H9 (cell line): ENCODE results near the gene FCHSD2. TPM values are rescaled to one million over a fixed set of nuclear protein-coding genes. Genes with fewer than 3 reads are reported as not detected.

Experiments used
- DNase-seq: peaks from one replicate; pipeline ENCODE4 v3.0.0-alpha.2; 2017
- H2AFZ ChIP-seq: one replicate; pipeline ENCODE4 v1.6.1; 2013; ENCODE audit warnings: mild to moderate bottlenecking, low read length, control low read depth, moderate library complexity
- H2AK5ac ChIP-seq: 2 replicates; pipeline ENCODE4 v1.6.1; 2013; ENCODE audit warnings: low read length, control low read depth, mixed read lengths; ENCODE audit not compliant: insufficient read length
- H2BK120ac ChIP-seq: one replicate; pipeline ENCODE4 v1.6.1; 2013; ENCODE audit warnings: low read depth, mild to moderate bottlenecking, low read length, control low read depth, inconsistent platforms; ENCODE audit not compliant: poor library complexity, severe bottlenecking
- H2BK12ac ChIP-seq: 2 replicates; pipeline ENCODE4 v1.6.1; 2013; ENCODE audit warnings: low read length, control low read depth, mixed read lengths, low read depth; ENCODE audit not compliant: insufficient read length
- H2BK15ac ChIP-seq: 2 replicates; pipeline ENCODE4 v1.6.1; 2013; ENCODE audit warnings: low read depth, low read length, control low read depth
- H2BK20ac ChIP-seq: one replicate; pipeline ENCODE4 v1.6.1; 2013; ENCODE audit warnings: low read depth, mild to moderate bottlenecking, low read length, control low read depth, inconsistent platforms; ENCODE audit not compliant: poor library complexity, severe bottlenecking
- H2BK5ac ChIP-seq: 2 replicates; pipeline ENCODE4 v1.6.1; 2013; ENCODE audit warnings: low read length, control low read depth, mixed read lengths; ENCODE audit not compliant: insufficient read length
- H3K14ac ChIP-seq: 2 replicates; pipeline ENCODE4 v1.6.1; 2013; ENCODE audit warnings: low read length, control low read depth; ENCODE audit not compliant: insufficient read depth
- H3K18ac ChIP-seq: 2 replicates; pipeline ENCODE4 v1.6.1; 2013; ENCODE audit warnings: low read depth, mild to moderate bottlenecking, mixed read lengths, low read length, control low read depth; ENCODE audit not compliant: insufficient read length
- H3K23ac ChIP-seq: 2 replicates; pipeline ENCODE4 v1.6.1; 2013; ENCODE audit warnings: low read length, control low read depth, mixed read lengths, low read depth; ENCODE audit not compliant: insufficient read length
- H3K23me2 ChIP-seq: 2 replicates; pipeline ENCODE4 v1.6.1; 2013; ENCODE audit warnings: low read depth, mild to moderate bottlenecking, mixed read lengths, low read length, control low read depth; ENCODE audit not compliant: insufficient read length, poor library complexity, severe bottlenecking
- H3K27ac ChIP-seq: 2 replicates; pipeline ENCODE4 v1.5.1; 2013; ENCODE audit warnings: low read length, control low read depth, mixed read lengths, low read depth; ENCODE audit not compliant: insufficient read length
- H3K27me3 ChIP-seq: 2 replicates; pipeline ENCODE4 v1.6.1; 2013; ENCODE audit warnings: low read length, control low read depth, inconsistent platforms; ENCODE audit not compliant: insufficient read depth
- H3K4ac ChIP-seq: 2 replicates; pipeline ENCODE4 v1.6.1; 2013; ENCODE audit warnings: low read depth, mild to moderate bottlenecking, control low read depth, inconsistent platforms, low read length, moderate library complexity
- H3K4me1 ChIP-seq: 2 replicates; pipeline ENCODE4 v1.6.1; 2013; ENCODE audit warnings: low read length, control low read depth, inconsistent platforms; ENCODE audit not compliant: insufficient read depth
- H3K4me2 ChIP-seq: 2 replicates; pipeline ENCODE4 v1.6.1; 2013; ENCODE audit warnings: low read length, control low read depth, mixed read lengths; ENCODE audit not compliant: insufficient read length, insufficient read depth
- H3K56ac ChIP-seq: 2 replicates; pipeline ENCODE4 v1.6.1; 2013; ENCODE audit warnings: low read depth, mild to moderate bottlenecking, mixed read lengths, low read length, control low read depth; ENCODE audit not compliant: insufficient read length
- H3K79me1 ChIP-seq: 2 replicates; pipeline ENCODE4 v1.6.1; 2013; ENCODE audit warnings: low read depth, mild to moderate bottlenecking, moderate library complexity, low read length, control low read depth, inconsistent platforms; ENCODE audit not compliant: insufficient read depth, poor library complexity, severe bottlenecking
- H3K79me2 ChIP-seq: 2 replicates; pipeline ENCODE4 v1.6.1; 2013; ENCODE audit warnings: low read length, control low read depth, inconsistent platforms; ENCODE audit not compliant: insufficient read depth
- H3K9ac ChIP-seq: 2 replicates; pipeline ENCODE4 v1.6.1; 2013; ENCODE audit warnings: low read length, control low read depth, mixed read lengths; ENCODE audit not compliant: insufficient read length; ENCODE audit errors: extremely low read depth
- H3K9me3 ChIP-seq: one replicate; pipeline ENCODE4 v1.6.1; 2013; ENCODE audit warnings: low read depth, low read length, inconsistent platforms; ENCODE audit not compliant: control insufficient read depth
- H3T11ph ChIP-seq: one replicate; pipeline ENCODE4 v1.6.1; 2013; ENCODE audit warnings: mild to moderate bottlenecking, low read length, control low read depth, inconsistent platforms
- H4K20me1 ChIP-seq: one replicate; pipeline ENCODE4 v1.6.1; 2013; ENCODE audit not compliant: control insufficient read depth, insufficient read length, insufficient read depth
- H4K5ac ChIP-seq: 2 replicates; pipeline ENCODE4 v1.6.1; 2013; ENCODE audit warnings: low read depth, mild to moderate bottlenecking, mixed read lengths, low read length, control low read depth; ENCODE audit not compliant: insufficient read length
- H4K8ac ChIP-seq: replicated peaks from 2 replicates; pipeline ENCODE4 v1.6.1; 2013; ENCODE audit warnings: low read length, control low read depth, mixed read lengths, low read depth; ENCODE audit not compliant: insufficient read length
- H4K91ac ChIP-seq: 2 replicates; pipeline ENCODE4 v1.6.1; 2013; ENCODE audit warnings: low read depth, mild to moderate bottlenecking, moderate library complexity, mixed read lengths, low read length, control low read depth; ENCODE audit not compliant: insufficient read length
- H3K27ac Mint-ChIP-seq, 3 experiments: 2 replicates in 2 of 3; 3 replicates in 1 of 3; pipeline ENCODE4 v1.8.0; 2020 to 2021; ENCODE audit warnings: mixed read lengths in 3 of 3, mild to moderate bottlenecking in 1 of 3, moderate library complexity in 1 of 3
- H3K27me3 Mint-ChIP-seq: 2 replicates; pipeline ENCODE4 v1.8.0; 2021; ENCODE audit warnings: low read depth, mild to moderate bottlenecking, moderate library complexity, mixed read lengths
- H3K36me3 Mint-ChIP-seq, 3 experiments: 2 replicates in 2 of 3; 3 replicates in 1 of 3; pipeline ENCODE4 v1.8.0; 2020 to 2021; ENCODE audit warnings: low read depth in 3 of 3, mixed read lengths in 3 of 3; ENCODE audit not compliant: insufficient read depth in 1 of 3
- H3K4me1 Mint-ChIP-seq, 2 experiments: 2 replicates each; pipeline ENCODE4 v1.8.0; 2020; ENCODE audit warnings: mixed read lengths in 2 of 2
- H3K4me3 Mint-ChIP-seq, 2 experiments: 2 replicates in 1 of 2; 3 replicates in 1 of 2; pipeline ENCODE4 v1.8.0; 2020 to 2021; ENCODE audit warnings: mild to moderate bottlenecking in 2 of 2, mixed read lengths in 2 of 2, moderate library complexity in 1 of 2
- H3K9me3 Mint-ChIP-seq, 2 experiments: 2 replicates in 1 of 2; 3 replicates in 1 of 2; pipeline ENCODE4 v1.8.0; 2020; ENCODE audit warnings: mild to moderate bottlenecking in 2 of 2, mixed read lengths in 2 of 2, moderate library complexity in 1 of 2
- CTCF ChIP-seq: fragments of 200-600 bp; sonication (generic); conservative IDR thresholded peaks from 3 replicates; pipeline ENCODE4 v1.8.0; 2021; ENCODE audit warnings: antibody characterized with exemption, mild to moderate bottlenecking
- WGBS: extraction: QIAGEN DNeasy Blood & Tissue Kit; methylation state at CpG from one replicate; pipeline ENCODE4 v1.1.7; 2013; ENCODE audit warnings: missing lambda C conversion rate, low lambda C conversion rate, mixed read lengths; ENCODE audit not compliant: insufficient read length; ENCODE audit errors: extremely low coverage; 5-methylcytosine and 5-hydroxymethylcytosine counted together
- total RNA-seq: library from RNA; stranded (reverse); gene quantifications from 2 replicates; pipeline ENCODE4 v1.2.1, GENCODE V29; 2021

FCHSD2 gene
- total RNA-seq, 1 experiment from 2014 or later = 17.8 TPM

- Histone ChIP-seq H2AFZ (no peak overlapping the region), H4K5ac (no peak overlapping the region), H4K8ac (no peak overlapping the region), H3K79me1 (no peaks in the 10 kb centered on the region), H3K9me3 (no peaks in the 10 kb centered on the region), H3K23me2 (no peaks in the 10 kb centered on the region), H3K4me1 (no peaks in the 10 kb centered on the region), H2BK5ac (no peak overlapping the region), H3K27me3 (no peaks in the 10 kb centered on the region), H2BK120ac (no peak overlapping the region), H3K9ac (no peak overlapping the region), H3K4me2 (no peak overlapping the region), H2AK5ac (no peak overlapping the region), H4K20me1 (no peaks in the 10 kb centered on the region), H2BK15ac (no peak overlapping the region), H3K27ac (no peak overlapping the region), H3K18ac (no peak overlapping the region), H3T11ph (no peak overlapping the region), H3K23ac (no peak overlapping the region), H2BK20ac (no peak overlapping the region), H4K91ac (no peak overlapping the region), H3K4ac (no peak overlapping the region), H3K14ac (no peak overlapping the region), H3K79me2 (no peaks in the 10 kb centered on the region), H2BK12ac (no peak overlapping the region), H3K56ac (no peak overlapping the region)
- Mint-ChIP-seq H3K27me3 (peaks cover 1% of the 10 kb centered on the region), H3K4me1 (peaks cover 15 to 16% of the 10 kb centered on the region in 2 experiments), H3K9me3 (peaks cover 56 to 63% of the 10 kb centered on the region in 2 experiments), H3K27ac (no peak overlapping the region), H3K4me3 (no peak overlapping the region), H3K36me3 (peaks cover 37 to 62% (median 53%) of the 10 kb centered on the region in 3 experiments)
- WGBS = no CpG with 5 or more reads among the region's 2 CpGs
- DNase-seq = no peak
- TF ChIP-seq CTCF = no peak
These were observed 234.0 kb downstream of the FCHSD2 start for GRCh38 chr11:72908032-72908676.
